HG02943 (cell line): ENCODE results near the gene VKORC1.

Experiments
- ATAC-seq: cut with Tn5 transposase; IDR thresholded peaks from one replicate; pipeline ENCODE4 v1.9.1; 2021; ENCODE audit warnings: mild to moderate bottlenecking, low read depth, moderate library complexity; ENCODE audit not compliant: unreplicated experiment

The VKORC1 gene

GRCh38 chr16:31072540-31073141 is 22.0 kb downstream of the VKORC1 start:
- no peak for ATAC-seq

GRCh38 chr16:31071861-31072260 is 22.7 kb downstream of the VKORC1 start:
- no peak for ATAC-seq

GRCh38 chr16:31067342-31067741 is 27.3 kb downstream of the VKORC1 start:
- ATAC-seq: no peak

GRCh38 chr16:31064882-31065461 is 29.6 kb downstream of the VKORC1 start:
- no peak for ATAC-seq

GRCh38 chr16:31063843-31064611 is 30.6 kb downstream of the VKORC1 start:
- ATAC-seq: no peak

GRCh38 chr16:31063495-31063842 is 31.1 kb downstream of the VKORC1 start:
- ATAC-seq: no peak

GRCh38 chr16:31061813-31062440 is 32.7 kb downstream of the VKORC1 start:
- no peak for ATAC-seq

GRCh38 chr16:31061126-31061812 is 33.3 kb downstream of the VKORC1 start:
- ATAC-seq: no peak

GRCh38 chr16:31055613-31056012 is 39.0 kb downstream of the VKORC1 start:
- no peak for ATAC-seq

- no peak for ATAC-seq
Measured at GRCh38 chr16:31052114-31052513, 42.5 kb downstream of the VKORC1 start.

GRCh38 chr16:31050280-31051030 is 44.1 kb downstream of the VKORC1 start:
- ATAC-seq: no peak

- no peak for ATAC-seq
Measured at GRCh38 chr16:31043898-31044481, 50.6 kb downstream of the VKORC1 start.

GRCh38 chr16:31043352-31043751 is 51.2 kb downstream of the VKORC1 start:
- ATAC-seq: no peak

GRCh38 chr16:31042866-31043265 is 51.7 kb downstream of the VKORC1 start:
- no peak for ATAC-seq
